CD8-positive, alpha-beta memory T cell (primary cell): ENCODE data around the gene GPX4. TPM values are rescaled to one million over a fixed set of nuclear protein-coding genes. Genes with fewer than 3 reads are reported as not detected.
A peak's percentile ranks its signal among the peaks of the same experiment; 100 is the strongest.
"Not testable (repeated sequence)": the region's sequence is repeated elsewhere in the genome, so short reads cannot be mapped to it uniquely, and the experiment has no call there.

Experiments
- CTCF ChIA-PET: fragments of 350-600 bp; sonication (Branson Sonifier 250); formaldehyde crosslinking; loops from one replicate; lab custom pipeline; 2021; ENCODE audit warnings: antibody characterized with exemption; lab: Charles Lee
- POLR2A ChIA-PET: fragments of 350-600 bp; sonication (Branson Sonifier 250); formaldehyde crosslinking; loops from one replicate; lab custom pipeline; 2021; ENCODE audit warnings: antibody characterized with exemption; lab: Charles Lee
- DNase-seq, 5 donors: peaks; one replicate each; pipeline versions ENCODE4 v3.0.0 to v3.0.0-alpha.2; 2020 to 2022; ENCODE audit warnings: mixed read lengths in 1 of 5
- H3K27ac ChIP-seq: one replicate; pipeline ENCODE4 v1.7.0; 2013; ENCODE audit warnings: low read depth, mild to moderate bottlenecking, low read length, moderate library complexity
- H3K27me3 ChIP-seq: 2 replicates; pipeline ENCODE4 v1.7.0; 2013; ENCODE audit warnings: low read length, mild to moderate bottlenecking; ENCODE audit not compliant: insufficient read depth, poor library complexity, severe bottlenecking
- H3K36me3 ChIP-seq: 2 replicates; pipeline ENCODE4 v1.7.0; 2013; ENCODE audit warnings: mild to moderate bottlenecking, low read length, moderate library complexity; ENCODE audit not compliant: insufficient read depth
- H3K4me1 ChIP-seq: 2 replicates; pipeline ENCODE4 v1.7.0; 2013; ENCODE audit warnings: mild to moderate bottlenecking, low read length, moderate library complexity; ENCODE audit not compliant: insufficient read depth
- H3K4me3 ChIP-seq: 2 replicates; pipeline ENCODE4 v1.7.0; 2013; ENCODE audit warnings: mild to moderate bottlenecking, low read length
- H3K9me3 ChIP-seq: 2 replicates; pipeline ENCODE4 v1.7.0; 2013; ENCODE audit warnings: mild to moderate bottlenecking, low read length
- H3K27ac Mint-ChIP-seq, 8 donors: one replicate each; pipeline ENCODE4 v1.8.0; 2020 to 2021; ENCODE audit warnings: mixed read lengths in 8 of 8, mild to moderate bottlenecking in 6 of 8, inconsistent platforms in 3 of 8, moderate library complexity in 3 of 8
- H3K27me3 Mint-ChIP-seq, 2 donors: one replicate each; pipeline ENCODE4 v1.8.0; 2020 to 2021; ENCODE audit warnings: mixed read lengths in 2 of 2, mild to moderate bottlenecking in 1 of 2, moderate library complexity in 1 of 2
- H3K36me3 Mint-ChIP-seq, 3 donors: one replicate each; pipeline ENCODE4 v1.8.0; 2020 to 2021; ENCODE audit warnings: mixed read lengths in 3 of 3, inconsistent platforms in 1 of 3, mild to moderate bottlenecking in 1 of 3
- H3K4me1 Mint-ChIP-seq, 3 donors: one replicate each; pipeline ENCODE4 v1.8.0; 2020 to 2021; ENCODE audit warnings: mixed read lengths in 3 of 3, inconsistent platforms in 1 of 3, mild to moderate bottlenecking in 1 of 3
- H3K4me3 Mint-ChIP-seq, 7 donors: one replicate each; pipeline ENCODE4 v1.8.0; 2020 to 2021; ENCODE audit warnings: mixed read lengths in 7 of 7, mild to moderate bottlenecking in 6 of 7, moderate library complexity in 4 of 7, inconsistent platforms in 2 of 7
- H3K9me3 Mint-ChIP-seq, 5 donors: one replicate each; pipeline ENCODE4 v1.8.0; 2020 to 2022; ENCODE audit warnings: mixed read lengths in 5 of 5, mild to moderate bottlenecking in 3 of 5, moderate library complexity in 2 of 5, inconsistent platforms in 1 of 5
- polyA plus RNA-seq: library from polyadenylated mRNA; unstranded; fragments of 300-500 nt; fragmentation: Illumina TruSeq; gene quantifications from one replicate; pipeline ENCODE4 v1.2.3, GENCODE V29; 2021
- total RNA-seq, 2 experiments: library from RNA; stranded (reverse); gene quantifications; one replicate each; pipeline ENCODE4 v1.2.3, GENCODE V29; 2021

Gene GPX4
- total and polyA plus RNA-seq, 3 experiments from 2014 or later, result 222 to 373 (median 222) TPM

- Histone ChIP-seq H3K27me3 (no peaks in the 10 kb centered on the region), H3K27ac (no peak overlapping the region), H3K36me3 (peaks cover 41% of the 10 kb centered on the region), H3K4me3 (no peak overlapping the region), H3K4me1 (no peaks in the 10 kb centered on the region), H3K9me3 (no peaks in the 10 kb centered on the region)
- Mint-ChIP-seq H3K4me1 (peaks cover 0 to 4% (median 0%) of the 10 kb centered on the region in 3 donors), H3K36me3 (peaks cover 0 to 69% (median 0%) of the 10 kb centered on the region in 3 donors), H3K27ac (no peak overlapping the region), H3K4me3 (peak overlapping the region in 1 of 7 donors; percentile 48), H3K9me3 (no peaks in the 10 kb centered on the region), H3K27me3 (peaks cover 0 to 1% of the 10 kb centered on the region in 2 donors)
- ChIA-PET CTCF (interaction anchor here (1.2 kb wide), 1 partner anchor 10 kb away, joined by 5 read pairs; no protein-coding TSS in a partner anchor), POLR2A (interaction anchor here (0.5 kb wide), 1 partner anchor 12 kb away, joined by 4 read pairs; no protein-coding TSS in a partner anchor)
- DNase-seq, result no peak
Measured at GRCh38 chr19:1123381-1123780, 19.6 kb downstream of the GPX4 start.

GRCh38 chr19:1123885-1124677 is 20.3 kb downstream of the GPX4 start:
- no peak for DNase-seq
- peaks cover 35% of the 10 kb centered on the region for H3K36me3 ChIP-seq
- H3K4me3 Mint-ChIP-seq, result peak overlapping the region in 1 of 7 donors; percentile 51
- peak overlapping the region in 1 of 8 donors; percentile 64 for H3K27ac Mint-ChIP-seq
- H3K4me1 Mint-ChIP-seq, result peaks cover 0 to 6% (median 1%) of the 10 kb centered on the region in 3 donors
- H3K27ac ChIP-seq, result no peak overlapping the region
- H3K4me1 ChIP-seq, result no peaks in the 10 kb centered on the region
- ChIA-PET CTCF (interaction anchor here (1.2 kb wide), 1 partner anchor 11 kb away, joined by 5 read pairs; no protein-coding TSS in a partner anchor), POLR2A (no interaction called here)
- no peak overlapping the region for H3K4me3 ChIP-seq
- H3K36me3 Mint-ChIP-seq, result peaks cover 0 to 65% (median 0%) of the 10 kb centered on the region in 3 donors
- no peaks in the 10 kb centered on the region for H3K27me3 ChIP-seq
- H3K9me3 Mint-ChIP-seq, result no peaks in the 10 kb centered on the region
- peaks cover 0 to 1% of the 10 kb centered on the region in 2 donors for H3K27me3 Mint-ChIP-seq
- no peaks in the 10 kb centered on the region for H3K9me3 ChIP-seq

DNA sequence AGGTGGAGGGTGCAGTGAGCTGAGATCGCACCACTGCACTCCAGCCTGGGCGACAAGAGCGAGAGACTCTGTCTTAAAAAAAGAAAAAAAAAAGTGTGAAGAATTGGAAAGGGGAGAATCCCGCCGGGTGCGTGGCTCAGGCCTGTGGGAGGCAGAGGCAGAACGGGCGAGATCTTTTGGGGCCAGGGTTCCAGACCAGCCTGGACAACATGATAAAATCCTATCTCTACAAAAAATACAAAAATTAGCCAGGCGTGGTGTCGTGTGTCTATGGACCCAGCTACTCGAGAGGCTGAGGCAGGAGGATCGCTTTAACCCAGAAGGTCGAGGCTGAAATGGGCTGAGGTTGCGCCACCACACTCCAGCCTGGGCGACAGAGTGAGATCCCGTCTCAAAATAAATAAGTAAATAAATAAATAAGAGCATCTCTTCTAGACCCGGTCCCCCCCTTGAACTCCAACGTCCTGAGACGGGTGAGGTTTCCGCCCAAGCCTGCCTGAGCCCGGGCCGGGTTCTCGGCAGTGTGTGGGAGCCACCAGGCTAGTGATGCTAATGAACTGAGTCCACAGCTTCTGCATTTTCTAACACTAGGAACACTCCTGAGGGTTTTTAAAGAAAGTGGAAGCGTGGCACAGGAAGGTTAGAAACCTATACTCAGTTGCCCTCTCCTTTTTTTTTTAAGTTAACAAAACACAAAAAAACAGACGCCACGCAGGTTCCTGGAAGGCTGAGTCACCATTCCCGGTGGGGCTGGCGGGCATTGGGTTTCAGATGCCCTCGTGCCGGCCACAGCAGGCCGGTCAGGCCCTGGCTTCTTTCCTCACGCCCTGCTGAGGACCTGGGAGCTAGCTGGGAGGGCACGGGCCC is 22.0 kb downstream of the GPX4 start:
- Mint-ChIP-seq H3K4me1 (peaks cover 10 to 23% (median 11%) of the 10 kb centered on the region in 3 donors), H3K36me3 (peaks cover 0 to 53% (median 0%) of the 10 kb centered on the region in 3 donors), H3K27ac (peak overlapping the region in 4 of 8 donors; percentile 18 to 70 (median 46)), H3K27me3 (peaks cover 0 to 1% of the 10 kb centered on the region in 2 donors), H3K4me3 (no peak overlapping the region), H3K9me3 (no peaks in the 10 kb centered on the region)
- Histone ChIP-seq H3K4me3 (no peak overlapping the region), H3K36me3 (peaks cover 35% of the 10 kb centered on the region), H3K9me3 (no peaks in the 10 kb centered on the region), H3K4me1 (peaks cover 15% of the 10 kb centered on the region), H3K27ac (no peak overlapping the region), H3K27me3 (no peaks in the 10 kb centered on the region)
- ChIA-PET CTCF (no interaction called here), POLR2A (no interaction called here)
- no peak for DNase-seq

- Mint-ChIP-seq H3K4me1 (peaks cover 13 to 30% (median 14%) of the 10 kb centered on the region in 3 donors), H3K36me3 (peaks cover 0 to 40% (median 0%) of the 10 kb centered on the region in 3 donors), H3K27ac (peak overlapping the region in 3 of 8 donors; percentile 40 to 73 (median 71)), H3K4me3 (peak overlapping the region in 1 of 7 donors; percentile 27), H3K27me3 (peaks cover 0 to 1% of the 10 kb centered on the region in 2 donors), H3K9me3 (no peaks in the 10 kb centered on the region)
- no peak for DNase-seq
- Histone ChIP-seq H3K4me1 (peaks cover 17% of the 10 kb centered on the region), H3K27ac (no peak overlapping the region), H3K36me3 (peaks cover 23% of the 10 kb centered on the region), H3K9me3 (no peaks in the 10 kb centered on the region), H3K4me3 (no peak overlapping the region), H3K27me3 (no peaks in the 10 kb centered on the region)
- ChIA-PET POLR2A (no interaction called here), CTCF (no interaction called here)
Measured at GRCh38 chr19:1126984-1127760, 23.4 kb downstream of the GPX4 start.

DNA sequence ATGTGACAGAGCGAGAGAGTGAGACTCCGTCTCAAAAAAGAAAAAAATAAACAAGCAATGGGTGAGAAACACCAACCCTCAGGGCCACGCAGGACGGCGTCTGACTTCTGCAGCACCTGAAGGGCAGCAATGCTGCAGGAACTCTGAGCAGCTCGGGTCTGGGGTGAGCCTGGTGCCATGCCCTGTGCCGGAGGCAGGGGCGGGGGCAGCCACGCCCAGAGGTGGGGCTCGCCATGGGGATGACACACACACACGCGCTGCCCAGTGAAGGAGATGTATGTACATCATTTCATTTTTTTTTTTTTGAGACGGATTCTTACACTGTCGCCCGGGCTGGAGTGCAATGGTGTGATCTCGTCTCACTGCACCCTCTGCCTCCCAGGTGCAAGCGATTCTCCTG is 24.3 kb downstream of the GPX4 start:
- POLR2A ChIA-PET, result interaction anchor here (0.7 kb wide), 2 partner anchors 8 to 15 kb away, joined by 3 read pairs; no protein-coding TSS in a partner anchor
- no peaks in the 10 kb centered on the region for H3K9me3 Mint-ChIP-seq
- peaks cover 0 to 35% (median 0%) of the 10 kb centered on the region in 3 donors for H3K36me3 Mint-ChIP-seq
- peaks cover 13 to 36% (median 15%) of the 10 kb centered on the region in 3 donors for H3K4me1 Mint-ChIP-seq
- no peaks in the 10 kb centered on the region for H3K9me3 ChIP-seq
- H3K27ac ChIP-seq, result no peak overlapping the region
- peaks cover 22% of the 10 kb centered on the region for H3K36me3 ChIP-seq
- H3K4me1 ChIP-seq, result peaks cover 25% of the 10 kb centered on the region
- H3K4me3 ChIP-seq, result no peak overlapping the region
- H3K27me3 Mint-ChIP-seq, result peaks cover 0 to 1% of the 10 kb centered on the region in 2 donors
- CTCF ChIA-PET, result interaction anchor here (1.7 kb wide), 1 partner anchor 15 kb away, joined by 11 read pairs; no protein-coding TSS in a partner anchor
- no peaks in the 10 kb centered on the region for H3K27me3 ChIP-seq
- no peak overlapping the region for H3K4me3 Mint-ChIP-seq
- H3K27ac Mint-ChIP-seq, result peak overlapping the region in 1 of 8 donors; percentile 71
- no peak for DNase-seq

- H3K27me3 Mint-ChIP-seq, H3K9me3 ChIP-seq, H3K4me3 ChIP-seq, H3K27ac ChIP-seq, DNase-seq, H3K27me3 ChIP-seq, H3K9me3 Mint-ChIP-seq: not testable (repeated sequence)
- CTCF ChIA-PET, result interaction anchor here (1.7 kb wide), 1 partner anchor 16 kb away, joined by 11 read pairs; no protein-coding TSS in a partner anchor
- Histone ChIP-seq H3K36me3 (peaks cover 22% of the 10 kb centered on the region), H3K4me1 (peaks cover 33% of the 10 kb centered on the region)
- H3K4me3 Mint-ChIP-seq, result peak overlapping the region in 1 of 7 donors; percentile 30
- peaks cover 18 to 43% (median 20%) of the 10 kb centered on the region in 3 donors for H3K4me1 Mint-ChIP-seq
- H3K36me3 Mint-ChIP-seq, result peaks cover 0 to 30% (median 0%) of the 10 kb centered on the region in 3 donors
- POLR2A ChIA-PET, result interaction anchor here (2.6 kb wide), 1 partner anchor 34 kb away, joined by 10 read pairs; the partner anchor contains the start of gene POLR2E
- H3K27ac Mint-ChIP-seq, result peak overlapping the region in 5 of 8 donors; percentile 23 to 89 (median 83)
Measured at GRCh38 chr19:1129084-1129483, 25.3 kb downstream of the GPX4 start.

GRCh38 chr19:1129535-1129934 is 25.7 kb downstream of the GPX4 start:
- H3K36me3 ChIP-seq, result peaks cover 22% of the 10 kb centered on the region
- Mint-ChIP-seq H3K4me1 (peaks cover 18 to 43% (median 20%) of the 10 kb centered on the region in 3 donors), H3K4me3 (peak overlapping the region in 2 of 7 donors; percentile 91 to 92), H3K9me3 (no peaks in the 10 kb centered on the region), H3K36me3 (peaks cover 0 to 27% (median 0%) of the 10 kb centered on the region in 3 donors), H3K27me3 (peaks cover 0 to 3% of the 10 kb centered on the region in 2 donors), H3K27ac (peak overlapping the region in 4 of 8 donors; percentile 46 to 92 (median 90))
- POLR2A ChIA-PET, result interaction anchor here (2.6 kb wide), 1 partner anchor 34 kb away, joined by 10 read pairs; the partner anchor contains the start of gene POLR2E
- H3K4me3 ChIP-seq, result no peak overlapping the region
- H3K27me3 ChIP-seq, result no peaks in the 10 kb centered on the region
- H3K9me3 ChIP-seq, result no peaks in the 10 kb centered on the region
- H3K4me1 ChIP-seq, result peaks cover 36% of the 10 kb centered on the region
- no peak overlapping the region for H3K27ac ChIP-seq
- CTCF ChIA-PET, result interaction anchor here (1.0 to 1.7 kb wide), 2 partner anchors 16 kb away, joined by 3 to 11 read pairs; no protein-coding TSS in a partner anchor
- DNase-seq, result no peak
